NCI-H2227 treated with DMSO at 0.1 percent for 48 hours (cell line): ENCODE measurements around the gene CSH2.
"Not testable (repeated sequence)": the region's sequence is repeated elsewhere in the genome, so short reads cannot be mapped to it uniquely, and the experiment has no call there.

Experiments
- DNase-seq: peaks from one replicate; lab custom pipeline; 2025; lab: John Stamatoyannopoulos, UW

Gene CSH2

GRCh38 chr17:63855185-63855584 is 18.3 kb downstream of the CSH2 start:
- DNase-seq: no peak

GRCh38 chr17:63854709-63855108 is 18.8 kb downstream of the CSH2 start:
- DNase-seq: no peak

- no peak for DNase-seq
Measured at GRCh38 chr17:63853260-63853659, 20.2 kb downstream of the CSH2 start.

- DNase-seq: no peak
Measured at GRCh38 chr17:63850401-63850800, 23.1 kb downstream of the CSH2 start.

GRCh38 chr17:63848834-63849689 is 24.4 kb downstream of the CSH2 start:
- no peak for DNase-seq

- no peak for DNase-seq
Measured at GRCh38 chr17:63847525-63848249, 25.8 kb downstream of the CSH2 start.

GRCh38 chr17:63845509-63845908 is 28.0 kb downstream of the CSH2 start:
- DNase-seq: no peak

- no peak for DNase-seq
Measured at GRCh38 chr17:63843910-63844677, 29.4 kb downstream of the CSH2 start.

GRCh38 chr17:63843387-63843888 is 30.0 kb downstream of the CSH2 start:
- DNase-seq: not testable (repeated sequence)

- peak; percentile 95 for DNase-seq
Measured at GRCh38 chr17:63842540-63843386, 30.7 kb downstream of the CSH2 start, which contains the start of gene SMARCD2. Gene SMARCD2, minus strand, starts transcription at chr17:63842685. Its CDS starts 11 bp downstream, at chr17:63842674.

GRCh38 chr17:63842173-63842539 is 31.3 kb downstream of the CSH2 start:
- DNase-seq: no peak

- DNase-seq: no peak
Measured at GRCh38 chr17:63841350-63842172, 31.9 kb downstream of the CSH2 start.

GRCh38 chr17:63840591-63841349 is 32.7 kb downstream of the CSH2 start:
- DNase-seq: no peak

- DNase-seq: no peak
Measured at GRCh38 chr17:63838631-63839171, 34.8 kb downstream of the CSH2 start.

GRCh38 chr17:63837962-63838600 is 35.4 kb downstream of the CSH2 start:
- DNase-seq: no peak

GRCh38 chr17:63837480-63837879 is 36.0 kb downstream of the CSH2 start:
- DNase-seq: no peak

GRCh38 chr17:63836811-63837210 is 36.7 kb downstream of the CSH2 start:
- no peak for DNase-seq

- DNase-seq: no peak
Measured at GRCh38 chr17:63835167-63835720, 38.2 kb downstream of the CSH2 start.
